Mucosa of stomach (tissue), 1 donor: ENCODE data around the gene CPLANE1.

Experiments used
- H3K27me3 ChIP-seq: one replicate; pipeline ENCODE4 v1.7.0; 2013; ENCODE audit warnings: mild to moderate bottlenecking, low read length; ENCODE audit not compliant: control insufficient read depth, insufficient read depth
- H3K36me3 ChIP-seq: one replicate; pipeline ENCODE4 v1.7.0; 2013; ENCODE audit warnings: low read length; ENCODE audit not compliant: control insufficient read depth, insufficient read depth
- H3K4me1 ChIP-seq: one replicate; pipeline ENCODE4 v1.7.0; 2013; ENCODE audit warnings: mild to moderate bottlenecking, low read length; ENCODE audit not compliant: control insufficient read depth, insufficient read depth
- H3K4me3 ChIP-seq: one replicate; pipeline ENCODE4 v1.7.0; 2013; ENCODE audit warnings: low read length
- H3K9ac ChIP-seq: one replicate; pipeline ENCODE4 v1.7.0; 2013; ENCODE audit warnings: mild to moderate bottlenecking, low read length, moderate library complexity
- H3K9me3 ChIP-seq: one replicate; pipeline ENCODE4 v1.7.0; 2013; ENCODE audit warnings: mild to moderate bottlenecking, low read length, moderate library complexity; ENCODE audit not compliant: control insufficient read depth
- donor health status: Pancreatic carcinoma.

The CPLANE1 gene

GRCh38 chr5:37080697-37081096 is 168.5 kb downstream of the CPLANE1 start:
- Histone ChIP-seq H3K9ac (no peak overlapping the region), H3K4me1 (no peaks in the 10 kb centered on the region), H3K27me3 (no peaks in the 10 kb centered on the region), H3K4me3 (no peak overlapping the region), H3K9me3 (no peaks in the 10 kb centered on the region), H3K36me3 (no peaks in the 10 kb centered on the region)

- Histone ChIP-seq H3K9me3 (no peaks in the 10 kb centered on the region), H3K36me3 (no peaks in the 10 kb centered on the region), H3K27me3 (no peaks in the 10 kb centered on the region), H3K4me1 (no peaks in the 10 kb centered on the region), H3K4me3 (no peak overlapping the region), H3K9ac (no peak overlapping the region)
These were observed 172.0 kb downstream of the CPLANE1 start for GRCh38 chr5:37077146-37077545.

- H3K4me3 ChIP-seq = no peak overlapping the region
- no peak overlapping the region for H3K9ac ChIP-seq
- no peaks in the 10 kb centered on the region for H3K36me3 ChIP-seq
- no peaks in the 10 kb centered on the region for H3K27me3 ChIP-seq
- no peaks in the 10 kb centered on the region for H3K4me1 ChIP-seq
- no peaks in the 10 kb centered on the region for H3K9me3 ChIP-seq
These were observed 173.7 kb downstream of the CPLANE1 start for GRCh38 chr5:37075399-37075950.

GRCh38 chr5:37071901-37072581 is 177.1 kb downstream of the CPLANE1 start:
- H3K4me1 ChIP-seq = no peaks in the 10 kb centered on the region
- H3K9ac ChIP-seq = no peak overlapping the region
- H3K36me3 ChIP-seq = no peaks in the 10 kb centered on the region
- no peaks in the 10 kb centered on the region for H3K27me3 ChIP-seq
- no peaks in the 10 kb centered on the region for H3K9me3 ChIP-seq
- H3K4me3 ChIP-seq = no peak overlapping the region

GRCh38 chr5:37071487-37071886 is 177.7 kb downstream of the CPLANE1 start:
- no peaks in the 10 kb centered on the region for H3K27me3 ChIP-seq
- no peaks in the 10 kb centered on the region for H3K9me3 ChIP-seq
- no peaks in the 10 kb centered on the region for H3K36me3 ChIP-seq
- H3K4me1 ChIP-seq = no peaks in the 10 kb centered on the region
- no peak overlapping the region for H3K9ac ChIP-seq
- H3K4me3 ChIP-seq = no peak overlapping the region

GRCh38 chr5:37064442-37064841 is 184.7 kb downstream of the CPLANE1 start:
- H3K36me3 ChIP-seq = no peaks in the 10 kb centered on the region
- no peak overlapping the region for H3K9ac ChIP-seq
- no peaks in the 10 kb centered on the region for H3K27me3 ChIP-seq
- no peak overlapping the region for H3K4me3 ChIP-seq
- no peaks in the 10 kb centered on the region for H3K9me3 ChIP-seq
- no peaks in the 10 kb centered on the region for H3K4me1 ChIP-seq

- Histone ChIP-seq H3K27me3 (no peaks in the 10 kb centered on the region), H3K36me3 (peaks cover 3% of the 10 kb centered on the region), H3K4me1 (no peaks in the 10 kb centered on the region), H3K9ac (no peak overlapping the region), H3K9me3 (no peaks in the 10 kb centered on the region), H3K4me3 (no peak overlapping the region)
These were observed 185.4 kb downstream of the CPLANE1 start for GRCh38 chr5:37063739-37064138.

- no peaks in the 10 kb centered on the region for H3K9me3 ChIP-seq
- peaks cover 7% of the 10 kb centered on the region for H3K36me3 ChIP-seq
- H3K9ac ChIP-seq = no peak overlapping the region
- no peaks in the 10 kb centered on the region for H3K27me3 ChIP-seq
- H3K4me1 ChIP-seq = no peaks in the 10 kb centered on the region
- no peak overlapping the region for H3K4me3 ChIP-seq
These were observed 189.1 kb downstream of the CPLANE1 start for GRCh38 chr5:37060030-37060429.

GRCh38 chr5:37056762-37057161 is 192.4 kb downstream of the CPLANE1 start:
- no peak overlapping the region for H3K9ac ChIP-seq
- H3K27me3 ChIP-seq = no peaks in the 10 kb centered on the region
- H3K4me1 ChIP-seq = no peaks in the 10 kb centered on the region
- H3K4me3 ChIP-seq = no peak overlapping the region
- H3K36me3 ChIP-seq = peaks cover 7% of the 10 kb centered on the region
- no peaks in the 10 kb centered on the region for H3K9me3 ChIP-seq
